GM12892 (cell line): ENCODE measurements around the gene DYRK1A.

Experiments used
- POLR2A ChIP-seq: IDR thresholded peaks from 2 replicates; pipeline ENCODE4 v1.6.1; 2011; ENCODE audit warnings: low read depth, low read length, control low read depth
- POLR2AphosphoS5 ChIP-seq: IDR thresholded peaks from 2 replicates; pipeline ENCODE4 v1.6.1; 2011; ENCODE audit warnings: low read depth, low read length, control low read depth

- TF ChIP-seq POLR2A (no peak), POLR2AphosphoS5 (no peak)
Observed at GRCh38 chr21:37568916-37569315, 202.3 kb downstream of the DYRK1A start.
